ENCODE data around the gene RAB33B. TPM values are rescaled to one million over a fixed set of nuclear protein-coding genes. Genes with fewer than 3 reads are reported as not detected.
A peak's percentile ranks its signal among the peaks of the same experiment; 100 is the strongest.

Gene RAB33B
- total RNA-seq, 2 donors from 2014 or later = 7.5 to 10.1 TPM

DNA sequence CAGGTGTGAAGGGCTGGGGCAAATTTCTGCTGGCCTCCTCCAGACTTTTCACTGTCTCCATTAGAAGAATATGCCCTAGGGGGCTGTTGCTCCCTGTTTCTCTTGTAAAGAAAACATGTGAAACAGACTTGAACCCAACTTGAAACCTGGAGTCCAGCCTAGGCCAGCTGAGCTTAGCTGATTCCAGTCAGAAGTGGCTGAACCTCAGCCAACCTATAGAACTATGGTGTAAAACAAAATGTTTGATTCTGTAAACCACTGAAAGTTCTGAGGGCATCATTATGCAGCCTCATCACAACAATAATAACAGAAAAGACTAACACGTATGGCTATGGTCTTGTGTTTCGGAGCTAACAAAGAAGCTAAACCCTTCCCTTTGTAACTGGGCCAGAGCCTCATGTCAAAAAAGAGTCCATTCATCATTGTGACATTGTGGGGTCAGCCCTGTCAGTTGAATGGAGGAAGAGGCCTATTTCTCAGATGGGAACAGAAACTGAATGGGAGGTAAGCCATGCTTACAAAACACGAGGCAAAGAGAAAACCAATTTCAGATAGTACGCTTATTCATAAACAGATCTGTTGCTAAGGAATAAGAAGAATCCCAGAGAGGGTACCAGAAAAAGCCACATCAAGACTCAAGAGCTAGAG lies 68.0 kb downstream of the RAB33B start:
- ATAC-seq = no peak
- H3K9me3 Mint-ChIP-seq = no peaks in the 10 kb centered on the region
- H3K36me3 Mint-ChIP-seq = peaks cover 0 to 22% of the 10 kb centered on the region in 2 donors
- no peak for DNase-seq (ENCODE audit: low spot score in 2 of 2)
- H3K27ac Mint-ChIP-seq = no peak overlapping the region

DNA sequence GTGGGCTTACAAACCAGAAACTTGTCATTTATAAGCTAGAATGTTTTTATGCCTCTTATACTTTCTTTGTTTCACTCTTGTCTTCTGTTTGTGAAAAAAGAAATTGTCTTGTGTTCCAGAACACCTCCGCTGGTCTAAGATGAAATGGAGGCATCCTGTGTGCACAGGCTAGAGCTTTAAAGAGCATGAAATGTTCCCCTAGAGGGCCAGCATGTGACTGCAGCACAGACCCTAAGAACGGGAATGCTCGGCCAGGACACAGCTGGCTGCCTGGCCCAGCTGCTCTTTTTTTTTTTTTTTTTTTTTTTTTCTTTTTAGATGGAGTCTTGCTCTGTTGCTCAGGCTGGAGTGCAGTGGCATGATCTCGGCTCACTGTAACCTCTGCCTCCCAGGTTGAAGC lies 68.5 kb downstream of the RAB33B start:
- Mint-ChIP-seq H3K9me3 (no peaks in the 10 kb centered on the region), H3K36me3 (peaks cover 0 to 17% of the 10 kb centered on the region in 2 donors), H3K27ac (no peak overlapping the region)
- DNase-seq (ENCODE audit: low spot score in 2 of 2) (no peak), ATAC-seq (no peak)

DNA sequence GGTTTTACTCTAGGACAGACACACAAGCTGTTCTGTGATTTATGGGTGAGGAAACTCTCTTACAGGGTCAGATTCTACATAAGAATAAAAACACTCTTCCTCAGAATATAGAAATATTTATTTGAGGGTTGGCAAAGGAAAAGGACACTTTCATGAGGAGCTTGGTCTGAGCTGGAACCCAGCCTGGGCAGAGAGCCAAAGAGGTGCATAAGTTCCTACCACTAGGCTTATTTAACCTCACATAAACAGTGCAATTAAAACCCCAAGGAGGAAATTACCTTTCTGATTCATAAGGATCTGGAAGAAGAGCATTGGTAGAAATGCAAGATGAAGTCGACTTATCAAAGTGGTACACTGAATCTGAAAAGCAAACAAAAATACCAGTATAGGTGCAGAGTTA lies 69.2 kb downstream of the RAB33B start:
- H3K27ac Mint-ChIP-seq = peak overlapping the region in 1 of 2 donors; percentile 6
- H3K36me3 Mint-ChIP-seq = peaks cover 0 to 17% of the 10 kb centered on the region in 2 donors
- no peak for DNase-seq (ENCODE audit: low spot score in 2 of 2)
- no peak for ATAC-seq
- H3K9me3 Mint-ChIP-seq = no peaks in the 10 kb centered on the region

DNA sequence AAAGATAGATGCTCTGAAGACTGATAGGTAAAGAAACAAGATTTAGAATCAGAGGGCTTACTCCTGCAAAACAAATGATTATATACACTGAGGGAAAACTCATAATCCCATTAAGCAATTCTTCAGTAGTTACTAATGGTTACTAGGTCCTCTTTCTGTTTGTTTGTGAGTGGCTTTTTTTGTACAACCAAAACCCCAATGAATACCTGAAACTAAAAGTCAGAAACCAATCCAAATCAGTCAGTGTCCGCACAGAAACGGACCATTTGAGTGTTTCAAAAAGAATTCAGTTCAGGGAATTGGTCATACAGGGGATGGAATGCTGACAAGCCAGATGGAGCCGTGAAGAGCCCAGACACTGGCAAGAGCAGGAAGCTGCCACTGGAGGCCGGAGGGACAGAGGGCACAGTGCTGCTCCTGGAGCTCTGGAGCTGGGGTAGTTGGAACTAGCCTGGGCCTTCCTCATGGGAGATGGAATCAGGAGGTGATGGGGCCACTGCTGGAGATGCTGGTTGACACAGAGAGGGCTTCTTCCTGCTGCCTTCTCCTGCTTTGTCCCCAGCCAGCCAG lies 70.2 kb downstream of the RAB33B start:
- H3K27ac Mint-ChIP-seq = no peak overlapping the region
- ATAC-seq (no peak), DNase-seq (ENCODE audit: low spot score in 2 of 2) (no peak)
- H3K9me3 Mint-ChIP-seq = no peaks in the 10 kb centered on the region
- H3K36me3 Mint-ChIP-seq = peaks cover 0 to 28% of the 10 kb centered on the region in 2 donors

DNA sequence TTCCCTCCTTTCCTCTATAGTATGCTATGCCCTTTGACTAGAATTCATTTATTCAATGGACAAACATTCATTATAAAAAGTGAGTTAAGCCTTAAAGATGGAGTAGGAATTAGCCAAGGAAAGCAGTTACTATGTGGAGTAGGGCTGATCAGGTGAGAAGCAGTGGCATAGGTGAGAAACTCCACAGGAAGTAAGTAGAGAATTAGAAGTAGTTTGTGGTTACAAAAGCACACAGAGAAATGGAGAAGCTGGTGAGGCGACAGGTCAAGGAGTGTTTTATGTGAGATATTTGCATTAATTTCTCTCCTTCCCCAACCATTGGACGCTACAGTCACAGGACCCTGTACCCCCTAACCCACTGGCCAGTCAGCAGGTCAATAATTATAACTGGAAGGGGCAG lies 71.5 kb downstream of the RAB33B start:
- no peak for ATAC-seq
- peaks cover 0 to 29% of the 10 kb centered on the region in 2 donors for H3K36me3 Mint-ChIP-seq

More for the DNA sequence above, 71.5 kb downstream of the RAB33B start:
- H3K27ac Mint-ChIP-seq = no peak overlapping the region
- DNase-seq (ENCODE audit: low spot score in 2 of 2) = no peak
- no peaks in the 10 kb centered on the region for H3K9me3 Mint-ChIP-seq

Other genes with a start within 250 kb of the RAB33B start
- under 1 TPM; 0.27 to 0.31 TPM for gene MGARP, start 173.9 kb upstream of the RAB33B start, total RNA-seq
- 10 to 100 TPM; 71.0 to 86.6 TPM for gene NAA15, start 152.6 kb upstream of the RAB33B start, total RNA-seq
- gene NDUFC1, start 151.6 kb upstream of the RAB33B start, total RNA-seq = 10 to 100 TPM; 29.8 to 47.5 TPM
- gene SETD7, start 102.1 kb downstream of the RAB33B start, total RNA-seq = 10 to 100 TPM in 1 of 2 donors, 1 to 10 TPM in 1; 8.8 to 15.6 TPM
- 10 to 100 TPM; 18.0 to 40.4 TPM for gene MGST2, start 211.7 kb downstream of the RAB33B start, total RNA-seq